ENCODE measurements around the gene GRHL1.

Gene GRHL1

GRCh38 chr2:9949992-9950520 is 1.4 kb upstream of the GRHL1 start:
- DNase-seq, result no peak

- peak in 2 of 4 experiments; percentile 25 to 30 for DNase-seq
Measured at GRCh38 chr2:9950521-9951271, 797 bp upstream of the GRHL1 start.

- no peak for DNase-seq
Measured at GRCh38 chr2:9951272-9951521, 296 bp upstream of the GRHL1 start.

- DNase-seq, result no peak
Measured at GRCh38 chr2:9952286-9952737, 819 bp downstream of the GRHL1 start.

- no peak for DNase-seq
Measured at GRCh38 chr2:9952856-9953503, 1.5 kb downstream of the GRHL1 start.

GRCh38 chr2:9954136-9954535 is 2.6 kb downstream of the GRHL1 start:
- DNase-seq, result no peak

GRCh38 chr2:9958057-9958456 is 6.6 kb downstream of the GRHL1 start:
- no peak for DNase-seq

- no peak for DNase-seq
Measured at GRCh38 chr2:9959262-9959661, 7.8 kb downstream of the GRHL1 start.

- no peak for DNase-seq
Measured at GRCh38 chr2:9961013-9961412, 9.5 kb downstream of the GRHL1 start.

- no peak for DNase-seq
Measured at GRCh38 chr2:9964334-9964980, 13.0 kb downstream of the GRHL1 start.

- no peak for DNase-seq
Measured at GRCh38 chr2:9965119-9965822, 13.8 kb downstream of the GRHL1 start.

GRCh38 chr2:9966491-9967022 is 15.1 kb downstream of the GRHL1 start:
- DNase-seq, result no peak

- no peak for DNase-seq
Measured at GRCh38 chr2:9967053-9967775, 15.7 kb downstream of the GRHL1 start.

- no peak for DNase-seq
Measured at GRCh38 chr2:9968553-9969497, 17.3 kb downstream of the GRHL1 start.

GRCh38 chr2:9970200-9971044 is 18.9 kb downstream of the GRHL1 start:
- no peak for DNase-seq

- DNase-seq, result no peak
Measured at GRCh38 chr2:9971105-9971818, 19.8 kb downstream of the GRHL1 start.

GRCh38 chr2:9971890-9972289 is 20.4 kb downstream of the GRHL1 start:
- no peak for DNase-seq

GRCh38 chr2:9972621-9973479 is 21.4 kb downstream of the GRHL1 start:
- DNase-seq, result no peak

- DNase-seq, result no peak
Measured at GRCh38 chr2:9973690-9974089, 22.2 kb downstream of the GRHL1 start.

Measured in activated naive CD4-positive, alpha-beta T cell (primary cell).